BLaER1 treated with 17β-estradiol and CSF1 and Interleukin-3, amounts not matched to agents 10 nM and 100 nM (cell line): ENCODE data around the gene FBXW8.

Experiments
- H3K27ac ChIP-seq, 11 experiments: shearing (Covaris generic); formaldehyde crosslinking; 2 replicates each; pipeline ENCODE4 v1.8.1; 2022
- H3K27me3 ChIP-seq, 11 experiments: shearing (Covaris generic); formaldehyde crosslinking; 2 replicates each; pipeline ENCODE4 v1.8.1; 2022
- H3K36me3 ChIP-seq, 11 experiments: shearing (Covaris generic); formaldehyde crosslinking; 2 replicates each; pipeline ENCODE4 v1.8.1; 2022
- H3K4me1 ChIP-seq, 10 experiments: shearing (Covaris generic); formaldehyde crosslinking; 2 replicates each; pipeline ENCODE4 v1.8.1; 2022
- H3K4me2 ChIP-seq, 11 experiments: shearing (Covaris generic); formaldehyde crosslinking; 2 replicates each; pipeline ENCODE4 v1.8.1; 2022
- H3K4me3 ChIP-seq, 10 experiments: shearing (Covaris generic); formaldehyde crosslinking; 2 replicates each; pipeline ENCODE4 v1.8.1; 2022
- H3K9ac ChIP-seq, 11 experiments: shearing (Covaris generic); formaldehyde crosslinking; 2 replicates each; pipeline ENCODE4 v1.8.1; 2022
- H3K9me3 ChIP-seq, 11 experiments: shearing (Covaris generic); formaldehyde crosslinking; replicated peaks in 1 of 11; 2 replicates each; pipeline ENCODE4 v1.8.1; 2022
- H4K20me1 ChIP-seq, 11 experiments: shearing (Covaris generic); formaldehyde crosslinking; 2 replicates each; pipeline ENCODE4 v1.8.1; 2022
- Cebpa-rat ChIP-seq, 11 experiments: shearing (Covaris generic); IDR thresholded peaks; 2 replicates each; pipeline ENCODE4 v1.8.1; 2022

The FBXW8 gene

DNA sequence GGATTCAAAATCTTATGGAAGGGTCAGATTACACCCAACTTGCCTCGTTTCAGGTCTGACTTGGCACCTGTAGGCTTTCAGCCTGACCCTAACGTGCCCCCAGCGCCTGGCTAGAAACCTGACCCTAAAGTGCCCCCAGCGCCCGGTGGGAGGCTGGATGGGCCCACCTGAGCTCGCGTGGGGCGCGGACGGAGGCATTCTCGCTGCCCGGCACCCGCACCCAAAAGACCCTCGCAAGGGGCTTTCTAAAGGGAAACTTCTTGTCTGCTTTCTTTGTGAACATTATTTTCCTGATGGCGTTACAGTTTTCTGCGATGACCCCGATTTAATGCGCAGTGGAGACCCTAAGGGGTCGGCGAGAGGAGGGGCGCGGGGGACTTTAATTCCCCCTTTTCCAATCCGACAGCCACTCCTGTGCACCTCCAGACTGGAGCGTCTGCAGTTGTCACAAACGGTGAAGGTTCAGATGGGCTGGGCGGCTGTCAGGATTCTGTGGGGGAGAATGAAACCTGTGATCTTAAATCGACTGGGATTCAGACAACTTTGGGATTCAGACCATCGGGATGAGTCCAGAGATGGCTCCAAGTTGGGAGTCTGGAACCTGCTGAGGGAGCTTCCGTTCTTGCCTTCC, 28.8 kb upstream of the FBXW8 start:
- Histone ChIP-seq H3K4me2 (peak overlapping the region; percentile 93 to 99 (median 97)), H4K20me1 (peaks cover 0 to 41% (median 32%) of the 10 kb centered on the region in 11 experiments; a peak in 19 of 22 replicates), H3K27me3 (peaks cover 67 to 80% (median 74%) of the 10 kb centered on the region in 11 experiments), H3K4me3 (peak overlapping the region; percentile 49 to 73 (median 62); a peak in 19 of 20 replicates), H3K9ac (peak overlapping the region in 6 of 11 experiments; percentile 41 to 59 (median 52); a peak in 7 of 22 replicates), H3K36me3 (no peaks in the 10 kb centered on the region), H3K4me1 (peaks cover 48 to 62% (median 53%) of the 10 kb centered on the region in 10 experiments), H3K27ac (no peak overlapping the region; a peak in 1 of 22 replicates), H3K9me3 (no peaks in the 10 kb centered on the region)
- TF ChIP-seq Cebpa-rat (IDR thresholded peaks at IDR 0.05), result no peak

DNA sequence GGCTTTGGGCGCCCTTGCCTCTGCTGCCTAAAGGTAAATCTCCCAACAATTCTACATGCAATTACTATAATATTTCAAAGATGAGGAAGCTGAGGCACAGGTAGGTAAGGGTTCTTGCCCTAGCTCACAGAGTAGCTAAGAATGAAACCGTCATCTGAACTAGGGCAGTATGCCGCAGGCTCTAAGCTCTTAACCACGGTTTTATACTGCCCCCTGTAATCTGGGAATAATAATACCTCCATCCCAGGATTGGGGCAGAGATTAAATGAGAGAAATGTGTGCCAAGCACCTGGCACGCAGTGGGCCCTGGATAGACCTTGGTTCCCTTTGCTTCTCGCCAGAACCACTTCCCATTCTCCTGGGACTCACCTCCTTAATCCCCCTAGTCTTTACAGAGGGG, 28.0 kb upstream of the FBXW8 start:
- Histone ChIP-seq H3K27me3 (peaks cover 59 to 73% (median 66%) of the 10 kb centered on the region in 11 experiments), H3K4me2 (no peak overlapping the region), H3K9ac (no peak overlapping the region), H4K20me1 (peaks cover 0 to 41% (median 32%) of the 10 kb centered on the region in 11 experiments; a peak in 19 of 22 replicates), H3K27ac (no peak overlapping the region), H3K4me3 (no peak overlapping the region), H3K36me3 (no peaks in the 10 kb centered on the region), H3K9me3 (no peaks in the 10 kb centered on the region), H3K4me1 (peaks cover 48 to 62% (median 53%) of the 10 kb centered on the region in 10 experiments)
- TF ChIP-seq Cebpa-rat (IDR thresholded peaks at IDR 0.05), result no peak

DNA sequence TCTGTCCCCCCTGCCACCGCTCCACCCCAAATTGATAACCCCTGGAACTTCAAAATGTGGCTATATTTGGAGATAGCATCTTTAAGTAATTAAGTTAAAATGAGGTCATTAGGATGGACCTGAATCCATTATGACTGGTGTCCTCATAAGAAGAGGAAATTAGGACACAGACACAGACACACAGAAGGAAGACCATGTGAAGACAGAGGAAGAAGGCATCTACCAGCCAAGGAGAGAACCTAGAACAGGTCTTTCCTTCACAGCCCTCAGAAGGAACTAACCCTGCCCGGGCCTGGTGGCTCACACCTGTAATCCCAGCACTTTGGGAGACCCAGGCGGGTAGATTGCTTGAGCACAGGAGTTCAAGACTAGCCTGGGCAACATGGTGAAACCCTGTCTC, 25.9 kb upstream of the FBXW8 start:
- TF ChIP-seq Cebpa-rat (IDR thresholded peaks at IDR 0.05), result no peak
- H3K27ac ChIP-seq, result peak overlapping the region; percentile 42 to 83 (median 64); a peak in 18 of 22 replicates
- peaks cover 30 to 43% (median 36%) of the 10 kb centered on the region in 10 experiments for H3K4me1 ChIP-seq
- H3K4me3 ChIP-seq, result no peak overlapping the region
- peaks cover 0 to 2% (median 0%) of the 10 kb centered on the region in 11 experiments; a peak in 6 of 22 replicates for H3K9me3 ChIP-seq
- H3K4me2 ChIP-seq, result peak overlapping the region; percentile 24 to 68 (median 56)
- H3K27me3 ChIP-seq, result peaks cover 38 to 52% (median 45%) of the 10 kb centered on the region in 11 experiments
- no peaks in the 10 kb centered on the region for H3K36me3 ChIP-seq
- H4K20me1 ChIP-seq, result peaks cover 0 to 27% (median 14%) of the 10 kb centered on the region in 11 experiments; a peak in 19 of 22 replicates
- H3K9ac ChIP-seq, result peak overlapping the region in 4 of 11 experiments; percentile 10 to 64 (median 30); a peak in 4 of 22 replicates

DNA sequence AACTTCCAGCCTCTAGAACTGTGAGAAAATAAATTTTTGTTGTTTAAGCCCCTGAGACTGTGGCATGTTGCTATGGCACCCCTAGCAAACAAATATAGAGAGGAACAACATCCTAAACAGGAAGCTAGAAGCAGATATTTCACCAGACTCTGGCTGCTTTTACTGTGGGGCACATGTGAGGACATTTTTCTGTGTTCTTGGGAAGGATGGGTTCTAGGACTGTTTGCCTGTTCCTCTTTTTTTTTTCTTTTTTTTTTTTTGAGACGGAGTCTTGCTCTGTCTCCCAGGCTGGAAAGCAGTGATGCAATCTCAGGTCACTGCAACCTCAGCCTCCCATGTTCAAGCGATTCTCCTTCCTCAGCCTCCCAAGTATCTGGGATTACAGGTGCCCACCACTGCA, 25.3 kb upstream of the FBXW8 start:
- TF ChIP-seq Cebpa-rat (IDR thresholded peaks at IDR 0.05), result peak; percentile 38 to 91 (median 69); a peak in 17 of 22 replicates
- H3K36me3 ChIP-seq, result no peaks in the 10 kb centered on the region
- H3K4me3 ChIP-seq, result no peak overlapping the region
- H3K4me2 ChIP-seq, result peak overlapping the region; percentile 43 to 74 (median 59)
- H3K4me1 ChIP-seq, result peaks cover 23 to 37% (median 30%) of the 10 kb centered on the region in 10 experiments
- peaks cover 32 to 45% (median 39%) of the 10 kb centered on the region in 11 experiments for H3K27me3 ChIP-seq
- H3K9me3 ChIP-seq, result peaks cover 0 to 9% (median 6%) of the 10 kb centered on the region in 11 experiments; a peak in 17 of 22 replicates
- H3K9ac ChIP-seq, result peak overlapping the region in 5 of 11 experiments; percentile 34 to 65 (median 46); a peak in 10 of 22 replicates
- peak overlapping the region; percentile 41 to 83 (median 66); a peak in 19 of 22 replicates for H3K27ac ChIP-seq
- peaks cover 0 to 21% (median 8%) of the 10 kb centered on the region in 11 experiments; a peak in 17 of 22 replicates for H4K20me1 ChIP-seq

DNA sequence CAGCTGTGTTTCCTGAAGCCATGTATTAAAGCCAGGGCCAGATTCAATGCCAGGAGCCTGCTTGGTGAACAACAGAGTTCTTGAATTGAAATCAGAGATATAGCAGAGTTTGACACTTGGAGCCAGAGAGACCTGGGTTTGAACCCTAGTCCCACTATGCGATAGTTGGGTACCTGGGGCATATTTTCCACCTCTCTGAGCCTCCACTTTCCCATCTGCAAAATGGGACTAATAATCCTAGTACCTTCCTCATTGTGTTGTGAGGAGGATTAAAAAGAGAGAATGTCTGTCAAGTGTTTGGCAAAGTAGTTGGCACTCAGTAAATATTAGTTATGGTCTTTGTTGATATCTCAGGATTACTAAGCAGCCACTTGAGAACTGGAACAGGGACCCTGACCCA, 23.5 kb upstream of the FBXW8 start:
- no peak overlapping the region for H3K9ac ChIP-seq
- H3K4me2 ChIP-seq, result no peak overlapping the region
- no peak for TF ChIP-seq Cebpa-rat (IDR thresholded peaks at IDR 0.05)
- peaks cover 9 to 24% (median 17%) of the 10 kb centered on the region in 11 experiments; a peak in 19 of 22 replicates for H3K9me3 ChIP-seq
- no peak overlapping the region for H3K4me3 ChIP-seq
- no peak overlapping the region for H3K27ac ChIP-seq
- H3K27me3 ChIP-seq, result peaks cover 15 to 28% (median 21%) of the 10 kb centered on the region in 11 experiments
- H3K4me1 ChIP-seq, result peaks cover 15 to 24% (median 20%) of the 10 kb centered on the region in 10 experiments
- H4K20me1 ChIP-seq, result peaks cover 0 to 7% (median under 1%) of the 10 kb centered on the region in 11 experiments; a peak in 5 of 22 replicates
- no peaks in the 10 kb centered on the region for H3K36me3 ChIP-seq

DNA sequence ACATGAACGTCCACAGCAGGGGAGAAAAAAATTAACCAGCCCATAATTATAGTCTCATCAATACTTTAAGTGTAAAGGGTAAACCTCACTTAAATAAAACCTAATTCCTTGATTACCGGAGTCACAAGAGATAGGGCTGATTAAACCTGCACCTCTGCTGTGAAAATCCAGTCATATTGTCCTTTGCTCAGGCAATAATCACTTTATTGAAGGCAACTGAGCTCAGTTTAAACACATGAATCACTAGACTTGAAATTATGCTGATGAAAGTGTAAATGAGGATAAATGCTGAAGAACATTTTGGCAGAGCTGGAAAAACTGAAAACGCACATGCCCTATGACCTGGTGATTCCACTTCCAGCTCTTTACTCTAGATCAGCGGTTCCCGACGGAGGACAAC, 22.9 kb upstream of the FBXW8 start:
- Histone ChIP-seq H3K36me3 (no peaks in the 10 kb centered on the region), H3K4me3 (no peak overlapping the region)

DNA sequence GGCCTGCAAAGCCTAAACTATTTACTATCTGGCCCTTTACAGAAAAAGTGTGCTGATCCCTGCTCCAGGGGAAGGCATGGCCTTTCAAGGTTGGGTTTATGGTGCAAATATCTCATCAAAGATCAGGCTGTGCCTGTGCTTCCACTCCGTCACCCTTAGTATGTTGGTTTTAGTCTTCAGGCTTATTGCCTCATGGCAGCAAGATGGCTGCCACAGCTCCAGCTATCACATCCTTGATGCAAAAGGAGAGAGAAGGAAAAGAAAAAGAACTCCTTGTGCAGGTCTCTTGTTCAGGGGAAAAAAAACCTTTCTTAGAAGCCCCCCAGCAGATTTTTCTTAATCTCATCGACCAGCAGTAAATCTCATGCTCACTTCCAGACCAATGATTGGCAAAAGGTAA, 20.4 kb upstream of the FBXW8 start:
- Histone ChIP-seq H3K9ac (no peak overlapping the region), H3K9me3 (peaks cover 9 to 26% (median 17%) of the 10 kb centered on the region in 11 experiments; a peak in 19 of 22 replicates), H4K20me1 (no peaks in the 10 kb centered on the region), H3K4me2 (no peak overlapping the region), H3K4me1 (peaks cover 9 to 15% (median 13%) of the 10 kb centered on the region in 10 experiments), H3K27me3 (no peaks in the 10 kb centered on the region), H3K4me3 (no peak overlapping the region), H3K36me3 (no peaks in the 10 kb centered on the region), H3K27ac (no peak overlapping the region)
- TF ChIP-seq Cebpa-rat (IDR thresholded peaks at IDR 0.05), result no peak

More for the DNA sequence above, 22.9 kb upstream of the FBXW8 start:
- Histone ChIP-seq H3K27ac (no peak overlapping the region), H3K9ac (no peak overlapping the region), H3K9me3 (peaks cover 9 to 26% (median 17%) of the 10 kb centered on the region in 11 experiments; a peak in 19 of 22 replicates), H3K27me3 (peaks cover 8 to 21% (median 15%) of the 10 kb centered on the region in 11 experiments), H3K4me2 (no peak overlapping the region), H4K20me1 (peaks cover 0 to under 1% (median 0%) of the 10 kb centered on the region in 11 experiments; a peak in 1 of 22 replicates), H3K4me1 (peaks cover 15 to 24% (median 20%) of the 10 kb centered on the region in 10 experiments)
- TF ChIP-seq Cebpa-rat (IDR thresholded peaks at IDR 0.05), result no peak

DNA sequence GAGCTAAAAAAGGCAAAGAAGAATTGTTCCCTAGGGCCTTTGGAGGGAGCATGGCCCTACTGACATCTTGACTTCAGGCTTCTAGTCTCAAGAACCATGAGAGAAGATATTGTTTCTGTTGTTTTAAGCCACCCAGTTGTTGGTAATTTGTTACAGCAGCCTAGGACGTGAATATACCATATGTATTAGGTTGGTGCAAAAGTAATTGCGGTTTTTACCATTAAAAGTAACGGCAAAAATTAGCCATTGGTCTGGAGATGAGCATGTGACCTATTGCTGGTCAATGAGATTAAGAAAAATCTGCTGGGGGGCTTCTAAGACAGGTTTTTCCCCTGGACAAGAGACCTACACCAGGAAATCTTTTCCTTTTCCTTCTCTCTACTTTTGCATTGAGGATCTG, 19.7 kb upstream of the FBXW8 start:
- Histone ChIP-seq H3K9ac (no peak overlapping the region), H3K4me2 (no peak overlapping the region), H3K36me3 (no peaks in the 10 kb centered on the region), H3K9me3 (peaks cover 9 to 26% (median 17%) of the 10 kb centered on the region in 11 experiments; a peak in 19 of 22 replicates), H3K4me3 (no peak overlapping the region), H3K27me3 (no peaks in the 10 kb centered on the region), H3K4me1 (peaks cover 2 to 9% (median 6%) of the 10 kb centered on the region in 10 experiments; a peak in 19 of 20 replicates), H4K20me1 (no peaks in the 10 kb centered on the region), H3K27ac (no peak overlapping the region)
- no peak for TF ChIP-seq Cebpa-rat (IDR thresholded peaks at IDR 0.05)
